Sigmoid colon (tissue), 4 donors: ENCODE measurements around the gene AKAP8L.

Experiments used
- EP300 ChIP-seq, 4 donors: sonication (generic); formaldehyde crosslinking; IDR thresholded peaks; one replicate each; pipeline ENCODE4 v1.6.1; 2017; ENCODE audit warnings: antibody characterized with exemption in 4 of 4
- POLR2A ChIP-seq, 2 donors: fragments of 450-650 bp; IDR thresholded peaks; one replicate each; pipeline ENCODE4 v1.6.1; 2016; ENCODE audit warnings: antibody characterized with exemption in 2 of 2, mild to moderate bottlenecking in 2 of 2, moderate library complexity in 2 of 2
- TF ChIP-seq, protein P1 (sequence below), 4 experiments: fragments of 450-650 bp in 3 of 4; fragments of 200-600 bp in 1 of 4; IDR thresholded peaks; one replicate each; pipeline ENCODE4 v1.5.1; 2016 to 2019; ENCODE audit warnings: antibody characterized with exemption in 4 of 4, mild to moderate bottlenecking in 3 of 4, moderate library complexity in 2 of 4

DNA sequence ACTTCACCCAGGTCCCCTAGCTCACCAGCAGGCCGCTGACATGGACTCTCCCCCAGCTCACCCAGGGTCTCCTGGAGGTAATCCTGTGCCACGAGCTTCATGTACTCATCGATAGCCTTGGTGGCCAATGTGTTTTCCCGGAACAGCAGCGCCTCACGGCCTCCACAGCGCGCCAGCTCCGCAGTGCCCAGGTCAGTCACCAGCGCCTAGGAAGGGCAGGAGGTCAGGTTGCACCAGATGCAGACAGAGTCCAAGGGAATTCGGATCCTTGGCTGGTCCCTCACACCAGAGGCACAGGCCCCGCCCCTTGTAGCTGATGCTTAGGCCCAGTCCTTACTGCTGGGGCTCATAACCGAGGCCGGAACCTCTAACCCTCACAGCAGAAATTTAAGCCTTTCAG is 37.7 kb upstream of the AKAP8L start:
- TF ChIP-seq, protein P1, sequence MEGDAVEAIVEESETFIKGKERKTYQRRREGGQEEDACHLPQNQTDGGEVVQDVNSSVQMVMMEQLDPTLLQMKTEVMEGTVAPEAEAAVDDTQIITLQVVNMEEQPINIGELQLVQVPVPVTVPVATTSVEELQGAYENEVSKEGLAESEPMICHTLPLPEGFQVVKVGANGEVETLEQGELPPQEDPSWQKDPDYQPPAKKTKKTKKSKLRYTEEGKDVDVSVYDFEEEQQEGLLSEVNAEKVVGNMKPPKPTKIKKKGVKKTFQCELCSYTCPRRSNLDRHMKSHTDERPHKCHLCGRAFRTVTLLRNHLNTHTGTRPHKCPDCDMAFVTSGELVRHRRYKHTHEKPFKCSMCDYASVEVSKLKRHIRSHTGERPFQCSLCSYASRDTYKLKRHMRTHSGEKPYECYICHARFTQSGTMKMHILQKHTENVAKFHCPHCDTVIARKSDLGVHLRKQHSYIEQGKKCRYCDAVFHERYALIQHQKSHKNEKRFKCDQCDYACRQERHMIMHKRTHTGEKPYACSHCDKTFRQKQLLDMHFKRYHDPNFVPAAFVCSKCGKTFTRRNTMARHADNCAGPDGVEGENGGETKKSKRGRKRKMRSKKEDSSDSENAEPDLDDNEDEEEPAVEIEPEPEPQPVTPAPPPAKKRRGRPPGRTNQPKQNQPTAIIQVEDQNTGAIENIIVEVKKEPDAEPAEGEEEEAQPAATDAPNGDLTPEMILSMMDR (IDR thresholded peaks at IDR 0.05): no peak
- no peak for TF ChIP-seq POLR2A (IDR thresholded peaks at IDR 0.05)
- no peak for TF ChIP-seq EP300 (IDR thresholded peaks at IDR 0.05)
